HG03139 (cell line): ENCODE results near the gene FCAR.
"Not testable (repeated sequence)": the region's sequence is repeated elsewhere in the genome, so short reads cannot be mapped to it uniquely, and the experiment has no call there.

Experiments
- ATAC-seq: cut with Tn5 transposase; IDR thresholded peaks from one replicate; pipeline ENCODE4 v1.9.1; 2021; ENCODE audit not compliant: unreplicated experiment

The FCAR gene

DNA sequence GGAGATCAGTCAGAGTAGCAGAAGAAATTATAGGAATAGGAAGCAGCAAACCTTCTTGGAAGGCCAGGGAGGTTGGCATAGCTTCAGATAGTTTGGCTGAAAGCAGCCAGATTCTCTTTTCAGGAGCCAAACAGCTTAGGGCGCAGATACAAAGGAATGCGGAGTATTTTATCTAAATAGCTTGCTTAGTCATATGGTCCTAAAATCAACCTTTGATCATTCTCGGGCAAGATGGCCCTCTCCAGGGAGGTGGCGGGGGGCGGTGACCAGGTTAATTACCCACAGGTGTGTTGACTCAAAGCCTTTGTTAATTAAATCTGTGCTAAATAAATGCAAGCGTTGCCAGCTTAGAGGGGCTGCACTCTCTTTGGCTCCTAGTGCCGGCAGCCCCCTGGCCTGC is 19.4 kb downstream of the FCAR start:
- ATAC-seq, result no peak

DNA sequence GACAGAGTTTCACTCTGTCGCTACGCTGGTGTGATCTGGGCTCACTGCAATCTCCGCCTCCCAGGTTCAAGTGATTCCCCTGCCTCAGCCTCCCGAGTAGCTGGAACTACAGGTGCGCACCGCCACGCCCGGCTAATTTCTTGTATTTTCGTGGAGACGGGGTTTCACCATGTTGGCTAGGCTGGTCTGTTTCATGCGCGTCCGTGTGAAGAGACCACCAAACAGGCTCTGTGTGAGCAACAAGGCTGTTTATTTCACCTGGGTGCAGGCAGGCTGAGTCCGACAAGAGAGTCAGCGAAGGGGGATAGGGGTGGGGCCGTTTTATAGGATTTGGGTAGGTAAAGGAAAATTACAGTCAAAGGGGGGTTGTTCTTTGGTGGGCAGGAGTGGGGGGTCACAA is 20.1 kb downstream of the FCAR start:
- ATAC-seq, result not testable (repeated sequence)

DNA sequence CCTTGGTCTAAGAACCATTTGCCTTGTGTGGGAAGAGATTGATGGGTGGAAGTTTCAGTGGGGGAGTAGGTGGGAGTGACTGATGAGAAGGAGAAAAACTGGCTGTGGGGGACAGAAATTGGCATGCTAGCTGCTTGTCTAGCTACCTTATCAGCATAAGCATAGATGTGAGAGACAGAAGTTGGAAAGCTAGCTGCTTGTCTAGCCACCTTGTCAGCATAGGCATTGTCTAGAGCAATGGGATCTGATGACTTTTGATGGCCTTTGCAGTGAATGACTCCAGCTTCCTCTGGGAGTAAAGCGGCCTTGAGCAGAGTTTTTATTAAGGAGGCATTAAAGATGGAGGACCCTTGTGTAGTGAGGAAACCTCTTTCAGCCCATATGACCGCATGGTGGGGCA is 22.0 kb downstream of the FCAR start:
- no peak for ATAC-seq

DNA sequence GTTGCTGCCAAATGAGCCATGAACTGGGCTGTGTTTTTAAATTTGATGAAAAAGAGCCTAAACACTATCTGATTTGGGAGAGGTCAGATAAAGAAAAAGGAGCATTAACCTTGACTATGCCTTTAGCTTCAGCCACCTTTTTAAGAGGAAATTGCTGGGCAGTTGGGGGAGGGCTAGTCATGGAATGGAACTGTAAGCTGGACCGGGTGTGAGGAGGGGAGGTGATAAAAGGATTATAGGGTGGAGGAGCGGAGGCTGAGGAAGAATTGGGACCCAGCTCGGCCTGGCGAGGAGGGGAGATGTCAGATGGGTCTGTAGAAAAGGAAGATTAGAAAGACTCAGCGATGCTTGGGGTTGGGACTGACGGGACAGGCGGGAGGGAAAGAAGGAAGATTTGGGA is 24.6 kb downstream of the FCAR start:
- ATAC-seq, result not testable (repeated sequence)

DNA sequence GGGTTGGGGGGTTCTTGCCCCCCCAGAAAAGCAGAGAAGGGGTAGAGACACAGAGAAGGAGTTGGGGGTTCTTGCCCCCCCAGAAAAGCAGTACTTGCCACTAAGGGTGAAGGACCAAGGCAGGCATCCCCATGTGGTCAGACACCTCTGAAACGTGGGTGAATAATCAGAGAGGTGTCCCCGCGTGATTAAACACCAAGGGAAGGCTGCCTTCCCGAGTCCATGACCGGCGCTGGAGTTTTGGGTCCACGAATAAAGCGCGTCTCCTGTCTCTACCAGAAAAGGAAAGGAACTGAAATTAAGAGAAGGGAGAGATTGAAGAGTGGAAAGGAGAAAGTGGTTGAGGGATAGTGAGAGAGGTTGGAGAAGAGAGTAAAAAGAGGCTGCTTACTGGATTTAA is 25.6 kb downstream of the FCAR start:
- not testable (repeated sequence) for ATAC-seq

DNA sequence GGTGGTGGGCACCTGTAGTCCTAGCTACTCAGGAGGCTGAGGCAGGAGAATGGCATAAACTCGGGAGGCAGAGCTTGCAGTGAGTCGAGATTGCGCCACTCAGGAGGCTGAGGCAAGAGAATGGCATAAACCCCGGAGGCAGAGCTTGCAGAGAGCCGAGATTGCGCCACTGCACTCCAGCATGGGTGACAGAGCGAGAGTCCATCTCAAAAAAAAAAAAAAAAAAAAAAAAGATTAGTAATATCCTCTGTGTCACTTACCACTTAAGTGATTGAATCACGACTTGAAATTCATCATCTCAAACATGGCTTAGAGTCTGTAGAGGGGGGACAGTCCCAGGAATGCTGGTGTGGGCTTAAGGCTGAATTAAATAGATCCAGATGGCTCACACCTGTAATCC is 27.1 kb downstream of the FCAR start:
- ATAC-seq, result not testable (repeated sequence)

DNA sequence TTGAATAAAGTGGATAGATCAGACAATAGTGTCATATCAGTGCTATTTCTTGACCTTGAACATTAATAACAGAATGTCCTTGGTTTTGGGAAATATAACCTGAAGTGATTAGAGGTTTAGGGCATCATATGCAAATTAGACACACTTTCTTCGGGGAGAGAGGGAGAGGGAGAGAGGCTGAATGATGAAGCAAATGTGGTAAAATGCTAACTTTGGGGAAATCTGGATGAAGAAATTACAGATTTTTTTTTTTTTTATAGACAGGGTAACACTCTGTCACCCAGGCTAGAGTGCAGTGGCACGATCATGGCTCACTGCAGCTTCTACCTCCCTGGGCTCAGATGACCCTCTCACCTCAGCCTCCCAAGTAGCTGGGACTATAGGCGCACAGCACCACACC is 28.0 kb downstream of the FCAR start:
- no peak for ATAC-seq

DNA sequence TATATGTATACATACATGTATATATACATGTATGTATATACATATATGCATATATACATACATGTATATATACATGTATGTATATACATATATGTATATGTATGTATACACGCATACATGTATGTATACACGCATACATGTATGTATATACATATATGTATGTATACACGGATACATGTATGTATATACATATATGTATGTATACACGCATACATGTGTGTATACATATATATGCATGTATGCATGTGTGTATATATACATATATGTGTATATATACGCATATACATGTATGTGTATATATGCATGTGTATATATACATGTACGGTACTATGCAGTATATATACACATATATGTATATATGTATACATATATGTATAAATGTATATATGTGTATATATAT is 29.3 kb downstream of the FCAR start:
- ATAC-seq, result no peak

DNA sequence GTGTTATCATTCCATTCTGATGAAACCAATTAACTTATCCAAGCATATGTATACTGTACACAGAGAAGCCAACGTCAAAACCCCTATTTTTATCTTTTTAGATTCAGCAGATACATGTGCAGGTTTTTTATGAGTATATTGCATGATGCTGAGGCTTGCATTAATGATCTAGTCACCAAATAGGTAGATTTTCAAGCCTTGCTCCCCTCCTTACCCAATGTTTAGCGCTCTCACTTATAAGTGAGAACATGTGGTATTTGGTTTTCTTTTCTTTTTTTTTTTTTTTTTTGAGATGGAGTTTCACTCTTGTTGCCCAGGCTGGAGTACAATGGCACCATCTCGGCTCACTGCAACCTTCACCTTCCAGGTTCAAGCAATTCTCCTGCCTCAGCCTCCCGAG is 30.2 kb downstream of the FCAR start:
- not testable (repeated sequence) for ATAC-seq

DNA sequence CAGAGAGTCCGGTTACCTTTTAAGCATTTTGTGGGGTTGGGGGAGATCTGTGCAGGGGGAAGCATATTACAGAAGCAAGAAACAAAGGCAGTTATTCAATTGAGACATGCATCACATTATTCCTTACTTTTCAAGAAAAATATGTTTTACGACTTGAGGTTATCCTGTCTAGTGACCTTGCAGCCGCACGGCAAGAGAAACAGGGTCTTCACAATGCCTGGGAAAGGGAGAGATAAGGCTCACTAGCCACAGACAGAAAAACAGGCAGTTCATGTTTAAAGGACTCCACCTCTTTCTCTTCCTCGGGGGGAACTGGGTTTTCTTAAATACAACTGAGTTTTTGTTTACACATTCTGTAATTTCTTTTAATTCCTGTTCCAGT is 31.4 kb downstream of the FCAR start:
- ATAC-seq, result no peak

DNA sequence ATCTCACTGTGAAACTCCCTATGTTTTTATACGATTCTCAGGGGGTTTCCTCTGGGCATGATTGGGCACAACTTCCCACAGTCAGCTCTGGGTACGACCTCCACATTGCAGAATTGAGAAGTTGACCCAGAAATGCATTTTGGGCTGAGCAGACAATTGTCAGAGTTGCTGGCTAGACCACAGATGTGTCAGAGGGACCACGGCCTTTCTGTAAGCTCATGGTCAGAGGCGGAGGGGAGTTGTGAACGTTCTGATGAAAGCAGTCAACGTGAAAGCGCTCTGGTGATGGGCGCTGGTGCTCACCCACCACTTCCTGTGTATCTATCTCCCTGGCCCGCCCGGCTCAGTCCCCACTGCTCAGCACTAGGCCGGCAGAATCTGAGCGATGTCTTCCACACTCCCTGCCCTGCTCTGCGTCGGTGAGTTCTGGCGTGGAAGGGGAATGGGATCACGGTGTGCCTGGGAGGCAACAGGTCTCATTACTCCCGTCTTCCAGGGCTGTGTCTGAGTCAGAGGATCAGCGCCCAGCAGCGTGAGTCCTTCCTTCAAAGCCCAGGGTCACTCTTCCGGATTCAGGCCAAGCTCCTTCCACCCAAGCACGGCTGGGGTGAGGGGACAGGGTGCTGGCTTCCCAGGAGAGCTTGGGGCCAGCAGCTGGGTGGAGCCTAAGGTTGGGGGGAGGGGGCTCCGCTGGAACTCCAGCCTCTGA is 31.9 kb downstream of the FCAR start, which contains the start of gene NCR1:
NCR1 (plus strand) TSS at position 346 of the 709 bp plus-strand sequence; CDS start at position 386, 40 bp downstream.
- no peak for ATAC-seq

DNA sequence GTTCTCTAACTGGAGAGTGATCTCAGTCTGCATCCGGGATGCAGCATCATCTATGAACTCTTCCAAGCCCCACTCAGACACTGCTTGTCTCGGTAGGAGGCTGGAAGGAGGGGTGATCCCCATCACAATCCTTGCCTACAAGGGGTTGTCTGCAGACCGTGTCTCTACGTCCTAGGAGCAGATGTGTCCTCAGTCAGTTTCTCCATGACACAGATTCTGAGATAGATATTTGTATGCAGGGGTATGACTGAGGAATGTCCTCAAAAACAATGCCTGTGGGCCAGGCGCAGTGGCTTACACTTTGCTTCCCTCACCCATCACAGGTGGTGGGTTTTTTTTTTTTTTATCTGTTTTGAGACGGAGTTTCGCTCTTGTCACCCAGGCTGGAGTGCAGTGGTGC is 32.8 kb downstream of the FCAR start:
- ATAC-seq, result no peak

DNA sequence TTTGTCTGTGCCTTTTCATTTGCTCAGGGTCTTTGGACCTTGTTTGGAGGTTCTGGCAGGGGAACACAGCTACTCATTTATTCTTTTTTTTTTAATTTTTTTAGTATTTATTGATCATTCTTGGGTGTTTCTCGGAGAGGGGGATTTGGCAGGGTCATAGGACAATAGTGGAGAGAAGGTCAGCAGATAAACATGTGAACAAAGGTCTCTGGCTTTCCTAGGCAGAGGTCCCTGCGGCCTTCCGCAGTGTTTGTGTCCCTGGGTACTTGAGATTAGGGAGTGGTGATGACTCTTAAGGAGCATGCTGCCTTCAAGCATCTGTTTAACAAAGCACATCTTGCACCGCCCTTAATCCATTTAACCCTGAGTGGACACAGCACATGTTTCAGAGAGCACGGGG is 33.9 kb downstream of the FCAR start:
- not testable (repeated sequence) for ATAC-seq

DNA sequence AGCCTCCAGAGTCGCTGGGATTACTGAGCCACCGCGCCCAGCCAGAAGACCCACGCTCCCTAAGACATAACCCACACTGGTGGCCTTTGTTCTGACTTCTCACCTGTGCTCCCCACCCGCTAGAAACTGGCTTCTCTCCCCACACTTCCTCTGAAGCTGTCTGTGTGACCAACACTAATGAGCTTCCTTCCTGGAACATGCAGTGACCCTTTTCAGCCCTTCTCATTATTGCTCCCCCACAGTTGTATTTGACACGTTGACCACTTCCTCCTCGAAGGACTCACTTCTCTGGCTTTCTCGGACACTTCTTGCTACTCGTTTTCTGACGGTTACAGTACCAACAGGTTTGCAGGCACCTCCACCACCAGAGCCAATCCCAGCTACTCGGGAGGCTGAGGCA is 42.8 kb downstream of the FCAR start:
- ATAC-seq, result no peak

DNA sequence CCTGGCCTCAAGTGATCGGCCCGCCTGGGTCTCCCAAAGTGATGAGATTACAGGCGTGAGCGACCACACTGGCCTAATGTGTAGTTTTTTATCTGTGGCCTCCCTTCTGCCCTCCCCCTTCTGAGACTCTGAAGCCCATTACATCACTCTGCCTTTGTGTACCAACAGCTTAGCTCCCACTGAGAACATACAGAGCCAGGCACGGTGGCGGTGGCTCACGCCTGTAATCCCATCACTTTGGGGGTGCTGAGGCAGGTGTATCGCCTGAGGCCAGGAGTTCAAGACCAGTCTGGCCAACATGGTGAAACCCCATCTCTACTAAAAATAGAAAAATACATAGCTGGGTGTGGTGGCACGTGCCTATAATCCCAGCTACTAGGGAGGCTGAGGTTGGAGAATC is 44.5 kb downstream of the FCAR start:
- no peak for ATAC-seq

DNA sequence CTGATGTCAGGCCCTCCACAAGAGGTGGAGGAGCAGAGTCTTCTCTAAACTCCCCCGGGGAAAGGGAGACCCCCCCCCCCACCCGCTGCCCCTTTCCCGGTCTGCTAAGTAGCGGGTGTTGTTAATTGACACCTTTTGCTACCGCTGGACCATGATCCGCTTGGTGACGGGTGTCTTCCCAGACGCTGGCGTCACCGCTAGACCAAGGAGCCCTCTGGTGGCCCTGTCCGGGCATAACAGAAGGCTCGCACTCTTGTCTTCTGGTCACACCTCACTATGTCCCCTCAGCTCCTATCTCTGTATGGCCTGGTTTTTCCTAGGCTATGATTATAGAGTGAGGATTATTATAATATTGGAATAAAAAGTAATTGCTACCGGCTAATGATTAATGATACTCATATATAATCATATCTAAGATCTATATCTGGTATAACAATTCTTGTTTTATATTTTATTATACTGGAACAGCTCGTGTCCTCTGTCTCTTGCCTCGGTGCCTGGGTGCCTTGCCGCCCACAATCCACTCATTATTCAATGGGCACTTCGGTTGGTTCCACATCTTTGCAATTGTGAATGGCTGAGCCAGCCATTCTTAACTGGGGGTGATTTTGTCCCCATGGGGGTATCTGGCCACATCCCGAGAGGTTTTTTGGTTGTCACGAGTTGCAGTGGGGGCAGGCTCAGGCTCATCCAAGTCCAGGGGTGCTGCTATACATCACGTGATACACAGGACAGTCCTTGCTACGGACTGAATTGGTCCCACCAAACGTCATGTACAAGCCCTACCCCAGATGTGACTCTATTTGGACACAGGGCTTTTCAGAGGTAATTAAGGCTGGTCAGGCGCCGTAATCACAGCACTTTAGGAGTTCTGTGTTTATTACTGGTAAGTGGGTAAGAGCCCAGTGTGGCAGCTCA is 45.9 kb downstream of the FCAR start:
- ATAC-seq, result not testable (repeated sequence)

DNA sequence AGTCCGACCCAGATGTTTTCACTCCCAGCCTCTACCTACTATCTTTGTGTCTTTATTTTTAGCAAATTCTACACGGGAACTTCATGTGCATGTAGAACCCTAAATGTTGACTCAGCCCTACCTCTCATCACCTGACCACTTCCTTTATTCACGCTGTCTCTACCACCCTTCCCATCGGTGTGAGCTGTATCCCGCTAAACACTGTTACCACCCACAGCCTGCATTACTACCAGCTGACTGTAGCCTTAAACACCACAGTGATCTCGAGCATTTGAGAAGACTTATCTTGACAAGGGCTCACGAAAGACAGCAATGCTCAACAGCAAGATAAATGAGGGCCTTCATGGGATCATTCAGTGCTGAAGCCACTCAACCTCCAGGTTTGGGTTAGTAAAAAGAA is 47.0 kb downstream of the FCAR start:
- ATAC-seq, result no peak

DNA sequence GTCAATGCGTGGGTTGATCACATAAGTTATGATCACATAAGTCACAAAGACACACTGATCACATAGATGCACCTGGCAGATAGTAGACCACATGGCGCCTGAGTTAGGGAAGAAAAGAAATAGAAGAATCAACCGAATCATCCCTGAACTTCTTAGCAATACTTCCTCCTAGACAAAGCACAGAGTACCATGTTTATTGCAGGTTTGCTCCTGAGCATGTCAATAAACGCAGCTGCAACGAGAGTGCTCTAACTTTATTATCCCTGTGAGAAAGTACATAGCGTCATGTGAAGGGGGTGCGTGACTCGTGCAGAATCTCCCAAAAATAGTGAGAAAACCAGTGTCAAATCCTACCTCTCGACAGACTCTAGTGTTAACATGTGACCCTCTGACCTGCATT is 49.2 kb downstream of the FCAR start:
- ATAC-seq, result no peak

DNA sequence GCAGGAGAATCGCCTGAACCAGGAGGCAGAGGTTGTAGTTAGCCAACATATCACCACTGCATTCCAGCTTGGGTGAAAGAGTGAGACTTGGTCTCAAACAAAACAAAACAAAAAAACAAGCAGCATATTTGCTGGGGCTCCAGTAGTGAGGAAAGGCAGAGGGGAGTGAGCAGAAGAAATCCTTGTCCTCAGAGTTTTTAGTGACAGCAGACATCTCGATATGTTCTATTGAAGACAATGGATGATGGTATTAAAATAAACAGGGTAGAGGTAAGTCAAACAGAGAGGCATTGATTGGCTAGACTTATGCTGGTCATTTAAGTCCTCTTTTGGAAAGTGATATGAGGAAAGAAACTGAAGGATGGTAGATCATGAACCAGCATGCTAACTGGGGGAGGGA is 54.3 kb downstream of the FCAR start:
- ATAC-seq, result no peak

DNA sequence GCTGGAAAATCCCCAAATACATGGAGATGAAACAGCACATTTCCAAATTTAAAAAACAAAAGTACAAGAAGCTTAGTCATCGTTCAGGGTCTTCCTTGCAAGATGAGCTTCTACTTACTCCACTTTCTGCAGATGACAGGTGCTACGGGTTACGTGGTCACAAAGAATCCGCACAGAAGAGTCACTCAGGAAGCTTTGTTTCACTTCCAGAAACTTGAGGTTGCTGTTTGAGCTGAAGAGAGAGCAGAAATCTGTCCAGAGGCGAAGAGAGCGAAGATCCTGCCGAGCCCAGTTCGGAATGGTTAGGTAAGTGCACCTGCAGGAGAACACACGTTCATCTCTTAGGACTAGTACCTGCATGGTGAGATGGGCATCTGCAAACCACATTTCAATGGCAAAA is 63.9 kb downstream of the FCAR start:
- ATAC-seq, result no peak

DNA sequence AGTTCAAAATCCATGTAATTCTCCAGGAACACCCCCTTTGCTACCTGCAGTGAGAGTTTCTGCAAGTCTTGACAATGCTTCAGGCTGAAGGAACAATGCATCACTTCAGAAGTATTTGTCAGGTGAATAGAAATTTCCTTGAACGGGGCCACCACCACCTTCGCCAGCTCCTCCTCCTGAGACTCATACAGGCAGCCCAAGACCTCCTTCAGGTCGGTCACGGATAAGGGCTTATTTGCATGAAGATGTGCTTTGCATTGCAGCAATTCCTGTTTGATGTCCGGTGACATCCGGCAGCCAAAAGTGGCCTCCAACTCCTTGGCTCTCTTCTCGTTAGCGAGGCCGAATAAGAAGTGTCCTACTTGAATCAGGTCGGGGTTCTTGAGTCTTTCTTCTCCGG is 64.9 kb downstream of the FCAR start:
- ATAC-seq, result no peak

DNA sequence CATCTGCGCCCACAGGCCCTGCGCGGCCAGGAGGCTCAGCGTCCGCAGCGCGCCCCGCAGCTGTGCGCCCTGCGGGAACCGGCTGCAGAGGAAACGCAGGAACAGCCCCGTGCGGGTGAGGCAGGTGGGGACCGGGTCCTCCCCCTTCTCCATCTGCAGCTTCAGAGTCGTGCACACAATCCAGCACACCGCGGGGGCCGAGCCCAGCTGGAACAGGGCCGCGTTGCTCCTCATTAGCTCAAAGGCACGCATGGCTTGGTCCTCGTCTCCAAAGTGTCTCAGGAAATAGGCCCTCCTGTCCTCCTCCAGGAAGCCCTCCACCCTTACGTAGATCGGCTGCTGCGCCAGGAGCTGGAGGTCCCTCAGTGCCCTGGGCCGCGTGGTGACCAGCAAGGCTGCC is 65.5 kb downstream of the FCAR start:
- ATAC-seq, result not testable (repeated sequence)
